SK-N-SH treated with all-trans-retinoic acid at 6 μM for 48 hours (cell line): ENCODE results near the gene AMY2B.

Experiments used
- PPARA ChIP-seq: fragments of 250-450 bp; sonication (Bioruptor Pico); IDR thresholded peaks from 2 replicates; pipeline ENCODE4 v1.5.0; 2020; ENCODE audit warnings: mild to moderate bottlenecking, borderline replicate concordance
- RARB ChIP-seq: fragments of 250-450 bp; sonication (Bioruptor Pico); IDR thresholded peaks from 2 replicates; pipeline ENCODE4 v1.8.0; 2021; ENCODE audit warnings: mild to moderate bottlenecking, moderate library complexity
- ZFP30 ChIP-seq: fragments of 450-650 bp; formaldehyde crosslinking; IDR thresholded peaks from 2 replicates; pipeline ENCODE4 v1.5.0; 2022; ENCODE audit warnings: mild to moderate bottlenecking, moderate library complexity
- TF ChIP-seq, protein P1 (sequence below): fragments of 250-450 bp; sonication (Bioruptor Pico); IDR thresholded peaks from 2 replicates; pipeline ENCODE4 v1.8.0; 2020; ENCODE audit warnings: mild to moderate bottlenecking, moderate library complexity, borderline replicate concordance

DNA sequence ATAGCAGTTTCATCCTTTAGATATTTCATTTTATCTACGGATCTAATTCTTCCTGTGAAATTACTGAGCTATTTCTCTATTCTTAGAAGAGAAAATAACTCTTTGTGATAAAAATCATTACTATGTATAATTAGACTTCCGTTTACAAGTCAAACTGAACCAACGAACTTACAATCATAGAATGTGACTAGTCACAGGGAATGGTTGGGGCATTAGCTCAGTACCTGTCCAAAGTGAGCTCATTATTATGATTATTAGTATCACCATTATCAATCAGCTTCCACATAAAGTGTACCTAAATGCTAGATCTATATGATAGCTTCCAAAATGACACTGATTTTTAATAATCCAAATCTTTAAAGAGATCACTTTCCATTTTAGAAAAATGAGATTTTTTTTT, 12.5 kb downstream of the AMY2B start:
- TF ChIP-seq ZFP30 (CRISPR knock-in tag): no peak
- TF ChIP-seq, protein P1, sequence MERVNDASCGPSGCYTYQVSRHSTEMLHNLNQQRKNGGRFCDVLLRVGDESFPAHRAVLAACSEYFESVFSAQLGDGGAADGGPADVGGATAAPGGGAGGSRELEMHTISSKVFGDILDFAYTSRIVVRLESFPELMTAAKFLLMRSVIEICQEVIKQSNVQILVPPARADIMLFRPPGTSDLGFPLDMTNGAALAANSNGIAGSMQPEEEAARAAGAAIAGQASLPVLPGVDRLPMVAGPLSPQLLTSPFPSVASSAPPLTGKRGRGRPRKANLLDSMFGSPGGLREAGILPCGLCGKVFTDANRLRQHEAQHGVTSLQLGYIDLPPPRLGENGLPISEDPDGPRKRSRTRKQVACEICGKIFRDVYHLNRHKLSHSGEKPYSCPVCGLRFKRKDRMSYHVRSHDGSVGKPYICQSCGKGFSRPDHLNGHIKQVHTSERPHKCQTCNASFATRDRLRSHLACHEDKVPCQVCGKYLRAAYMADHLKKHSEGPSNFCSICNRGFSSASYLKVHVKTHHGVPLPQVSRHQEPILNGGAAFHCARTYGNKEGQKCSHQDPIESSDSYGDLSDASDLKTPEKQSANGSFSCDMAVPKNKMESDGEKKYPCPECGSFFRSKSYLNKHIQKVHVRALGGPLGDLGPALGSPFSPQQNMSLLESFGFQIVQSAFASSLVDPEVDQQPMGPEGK (CRISPR knock-in tag): no peak
- no peak for TF ChIP-seq PPARA
- no peak for TF ChIP-seq RARB
